NCI-H146 treated with DMSO at 0.1 percent for 48 hours (cell line): ENCODE data around the gene EPO.

Source experiments
- DNase-seq: peaks from one replicate; lab custom pipeline; 2025; ENCODE audit not compliant: unreplicated experiment; lab: John Stamatoyannopoulos, UW

Gene EPO

GRCh38 chr7:100720279-100720670 lies at the start of gene EPO:
TSS of gene EPO (plus strand) at chr7:100720468. CDS start at chr7:100720981, 513 bp downstream.
- DNase-seq = no peak

GRCh38 chr7:100671353-100672327 lies 48.6 kb upstream of the EPO start:
- DNase-seq = no peak

DNA sequence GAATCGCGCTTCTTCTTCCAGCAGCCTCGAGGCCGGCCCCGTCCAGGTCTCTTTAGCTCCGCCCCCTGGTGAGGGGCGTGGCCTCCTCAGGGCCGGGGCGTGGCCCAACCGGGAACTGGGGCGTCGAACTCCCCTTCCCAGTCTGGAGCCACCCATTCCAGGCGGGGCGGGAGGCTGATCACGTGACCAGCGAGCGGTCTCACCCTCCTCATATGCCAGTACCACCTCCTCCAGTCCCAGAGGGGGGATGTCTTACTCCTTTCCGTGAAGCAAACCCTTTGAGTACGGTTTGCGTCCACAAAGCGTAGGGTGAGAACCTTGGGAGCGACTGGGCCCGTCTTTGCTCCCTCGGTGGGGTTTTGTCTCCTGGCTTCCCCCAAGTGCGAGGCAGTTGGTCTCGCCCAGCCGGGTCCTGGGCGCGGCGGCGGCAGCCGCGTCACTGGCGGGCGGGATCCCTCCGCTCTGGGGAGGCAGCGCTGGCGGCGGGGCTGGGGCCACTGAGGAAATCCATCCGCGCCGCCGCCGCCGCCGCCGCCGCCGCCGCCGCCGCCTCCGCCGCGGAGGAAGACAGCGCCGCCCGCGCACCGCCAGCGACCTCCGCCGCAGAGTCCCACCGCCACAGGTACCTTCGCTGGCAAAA lies 46.8 kb upstream of the EPO start, which contains the start of gene GNB2:
Gene GNB2 (plus strand): TSS at position 439 of the 640 bp plus-strand sequence. CDS start 2,526 bp downstream, outside the sequence.
- peak; percentile 92 for DNase-seq

GRCh38 chr7:100673942-100674410 lies 46.3 kb upstream of the EPO start:
- no peak for DNase-seq

DNA sequence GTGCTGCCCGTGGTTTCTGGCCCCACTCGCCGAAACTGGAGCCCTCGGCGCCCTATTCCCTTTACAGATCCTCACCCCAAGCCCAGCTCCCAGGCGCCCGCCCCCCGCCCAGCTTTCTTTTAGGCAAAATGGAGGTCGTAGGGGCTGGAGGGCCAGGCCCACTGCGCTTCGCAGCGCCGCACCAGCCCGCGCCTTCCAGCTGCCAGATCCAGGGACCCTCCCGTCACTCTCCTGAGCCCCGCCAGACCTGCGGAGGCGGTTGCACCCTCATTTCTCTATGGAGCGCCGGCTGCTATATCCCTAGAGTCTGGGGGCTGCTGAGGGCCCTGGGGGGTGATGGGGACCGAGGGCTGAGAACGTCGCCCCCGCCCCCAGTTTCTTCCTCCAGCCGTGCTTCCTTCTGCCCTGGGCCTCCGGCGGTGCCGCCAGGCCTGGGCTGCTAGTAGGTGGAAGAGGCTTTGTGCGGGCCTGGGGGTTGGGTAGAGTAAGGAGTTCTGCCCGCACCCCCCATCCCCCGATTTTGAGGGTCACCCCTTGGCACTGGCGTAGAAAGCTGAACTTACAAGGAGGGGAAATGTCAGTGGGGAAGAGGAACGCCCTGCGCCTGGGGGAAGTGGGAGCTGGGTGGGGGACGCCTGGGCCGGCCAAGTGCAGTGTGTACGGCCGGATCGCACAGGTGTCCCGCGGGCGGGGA lies 45.7 kb upstream of the EPO start:
- DNase-seq = no peak

- DNase-seq = no peak
Observed at GRCh38 chr7:100675105-100675451, 45.2 kb upstream of the EPO start.

DNA sequence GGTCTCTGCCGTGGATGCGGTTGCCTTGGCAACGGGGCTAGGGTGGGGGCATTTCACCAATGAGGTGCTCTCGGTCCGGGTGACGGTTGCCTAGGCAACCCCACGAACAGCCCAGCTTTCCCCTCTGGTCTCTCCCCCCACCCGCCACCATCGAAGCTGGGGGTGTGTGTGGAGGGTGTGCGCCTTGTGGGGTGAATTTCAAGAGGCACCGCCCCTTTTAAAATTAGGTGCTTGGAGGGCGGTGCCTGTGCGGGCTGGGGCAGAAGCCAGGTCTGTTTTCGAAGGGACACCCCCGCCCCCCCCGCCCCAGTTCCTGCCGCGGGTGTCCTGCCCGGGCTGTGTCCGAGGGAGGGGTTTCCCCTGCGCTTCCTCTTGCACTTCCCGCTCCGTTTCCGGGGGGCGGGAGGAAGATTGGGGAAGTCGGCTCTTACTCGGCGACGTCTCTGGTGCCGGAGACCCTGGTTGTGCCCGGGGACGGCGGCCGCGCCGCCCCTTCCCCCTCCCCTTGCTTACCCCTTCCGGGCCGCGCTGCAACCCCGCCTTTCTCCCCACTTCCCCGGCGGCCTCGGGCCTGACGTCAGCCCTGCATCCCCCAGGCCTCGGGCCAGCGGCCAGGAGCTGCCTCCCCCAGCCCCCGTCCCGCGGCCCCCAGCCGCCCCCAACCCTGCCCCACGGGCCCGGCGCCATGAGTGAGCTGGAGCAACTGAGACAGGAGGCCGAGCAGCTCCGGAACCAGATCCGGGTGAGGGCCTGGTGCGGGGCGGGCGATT lies 44.5 kb upstream of the EPO start:
- no peak for DNase-seq

GRCh38 chr7:100676501-100677306 lies 43.6 kb upstream of the EPO start:
- no peak for DNase-seq

GRCh38 chr7:100677308-100678267 lies 42.7 kb upstream of the EPO start:
- no peak for DNase-seq

GRCh38 chr7:100678291-100678984 lies 41.8 kb upstream of the EPO start:
- no peak for DNase-seq

DNA sequence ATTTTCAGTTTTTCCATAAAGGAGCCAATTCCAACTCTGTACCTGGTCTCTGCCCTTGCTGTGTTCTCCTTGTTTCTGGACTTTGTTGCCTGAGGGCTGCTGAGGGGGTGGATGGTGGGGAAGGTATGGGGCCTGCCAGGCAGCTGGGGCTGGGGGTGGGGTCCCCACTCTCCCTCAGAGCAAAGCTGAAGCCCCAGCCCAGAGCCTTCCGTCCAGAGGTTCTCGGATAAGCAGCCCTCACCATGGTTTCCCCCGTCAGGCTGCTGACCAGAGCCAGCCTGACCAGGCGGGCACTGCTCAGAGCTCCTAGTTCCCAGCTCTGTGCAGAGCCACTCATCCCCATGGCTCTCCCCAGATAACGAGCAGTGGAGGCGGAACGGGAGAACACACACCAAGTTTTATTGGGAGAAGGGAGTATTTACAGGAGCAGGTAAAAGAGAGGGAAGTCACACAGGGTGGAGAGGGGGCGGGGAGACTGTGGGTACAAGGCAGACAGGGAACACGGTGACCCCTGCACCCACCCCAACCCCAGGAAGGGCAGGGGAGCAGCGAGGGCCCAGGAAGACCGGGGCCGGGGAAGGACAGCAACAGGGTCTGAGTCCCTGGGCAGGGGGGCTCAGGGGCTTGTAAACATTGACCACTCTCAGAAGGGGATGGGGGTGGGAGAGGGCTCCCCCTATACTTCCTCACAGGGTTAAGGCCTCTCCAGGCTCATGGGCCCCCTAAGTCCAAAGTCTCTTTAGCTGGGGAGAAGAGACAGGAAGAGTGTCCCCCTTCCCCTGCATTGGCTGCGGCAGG lies 40.9 kb upstream of the EPO start:
- no peak for DNase-seq

DNA sequence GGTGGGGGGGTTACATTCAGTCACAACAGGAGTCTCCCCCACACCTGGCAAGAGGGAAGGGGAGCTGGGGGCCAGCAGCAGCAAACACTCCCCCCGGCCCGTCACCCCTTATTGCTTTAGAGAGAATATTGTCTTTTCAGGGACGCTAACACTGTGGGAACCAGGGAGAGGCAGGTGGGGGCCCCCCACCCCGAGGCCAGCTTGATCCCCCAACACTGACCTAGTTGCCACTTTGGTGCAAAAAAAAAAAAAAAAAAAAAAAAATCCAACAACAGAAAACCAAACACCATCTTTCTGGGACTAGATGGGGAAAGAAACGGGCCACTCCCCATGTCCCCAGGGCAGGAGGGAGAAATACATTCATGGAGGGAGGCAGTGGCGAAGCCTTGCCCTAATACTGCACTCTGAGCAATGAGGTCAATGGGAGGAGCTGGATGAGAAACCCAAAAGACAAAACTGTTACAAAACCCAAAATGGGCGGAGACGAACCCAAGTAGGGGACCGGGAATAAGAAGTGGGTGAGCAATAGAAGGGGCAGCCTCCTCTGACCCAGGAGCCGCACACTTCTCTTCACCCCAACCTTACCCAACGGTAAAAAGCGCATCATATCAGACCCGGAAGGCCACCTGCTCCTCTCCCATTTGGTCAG lies 40.2 kb upstream of the EPO start:
- no peak for DNase-seq

DNA sequence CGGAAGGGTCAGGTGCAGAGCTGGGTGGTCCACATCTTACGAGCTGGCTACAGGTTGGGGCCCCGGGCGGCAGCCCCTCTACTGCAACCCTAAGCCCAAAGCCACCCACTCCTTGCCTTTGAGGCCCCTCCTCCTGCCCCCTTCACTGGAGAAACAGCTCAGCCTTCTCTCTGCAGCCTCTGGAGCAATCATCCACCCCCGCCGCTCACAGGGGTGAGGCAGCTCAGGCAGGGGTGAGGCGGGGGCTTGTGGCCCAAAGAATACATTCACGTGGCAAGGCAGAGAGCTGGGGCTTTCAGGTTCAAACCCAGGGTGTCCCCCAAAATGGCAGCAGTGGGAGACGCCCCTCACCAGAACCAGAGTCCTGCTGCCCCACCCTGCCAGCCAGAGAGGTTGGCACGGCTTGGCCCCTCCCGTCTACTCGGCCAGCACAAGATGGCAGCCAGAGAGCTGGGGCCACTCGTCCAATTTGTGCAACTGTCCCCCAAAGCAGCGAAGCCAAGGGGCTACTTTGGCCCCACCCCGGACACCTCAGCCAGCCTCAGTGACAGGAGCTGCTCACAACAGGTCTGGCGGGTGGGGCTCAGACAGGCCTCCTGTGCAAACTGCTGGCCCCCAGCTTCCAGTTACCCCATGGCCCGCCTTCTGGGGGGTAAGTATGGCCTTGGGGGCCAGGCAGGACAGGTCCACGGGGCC lies 39.5 kb upstream of the EPO start:
- no peak for DNase-seq

GRCh38 chr7:100681491-100682227 lies 38.6 kb upstream of the EPO start:
- no peak for DNase-seq

GRCh38 chr7:100682228-100682741 lies 38.0 kb upstream of the EPO start:
- DNase-seq = no peak
